Measurements from ENCODE around the gene TPI1.
"Not testable (repeated sequence)": the region's sequence is repeated elsewhere in the genome, so short reads cannot be mapped to it uniquely, and the experiment has no call there.

TPI1 gene

GRCh38 chr12:6869049-6870021 lies 2.0 kb downstream of the TPI1 start:
- DNase-seq: peak; percentile 29 to 95

GRCh38 chr12:6870304-6870703 lies 3.0 kb downstream of the TPI1 start:
- not testable (repeated sequence) for DNase-seq

GRCh38 chr12:6871052-6871957 lies 4.0 kb downstream of the TPI1 start:
- DNase-seq: no peak

- DNase-seq: peak; percentile 55 to 84
Observed at GRCh38 chr12:6872073-6873048, 5.0 kb downstream of the TPI1 start.

GRCh38 chr12:6873094-6874014 lies 6.0 kb downstream of the TPI1 start, which contains the start of gene SPSB2:
Gene SPSB2 (minus strand): TSS chr12:6873303. CDS start chr12:6872901, 402 bp downstream.
- DNase-seq: peak; percentile 95 to 99

- not testable (repeated sequence) for DNase-seq
Observed at GRCh38 chr12:6874015-6874368, 6.7 kb downstream of the TPI1 start.

GRCh38 chr12:6879824-6880223 lies 12.5 kb downstream of the TPI1 start:
- DNase-seq: not testable (repeated sequence)

GRCh38 chr12:6883252-6883651 lies 15.9 kb downstream of the TPI1 start:
- no peak for DNase-seq

- no peak for DNase-seq
Observed at GRCh38 chr12:6883683-6884082, 16.4 kb downstream of the TPI1 start.

GRCh38 chr12:6884539-6884938 lies 17.2 kb downstream of the TPI1 start:
- no peak for DNase-seq

GRCh38 chr12:6886206-6886999 lies 19.1 kb downstream of the TPI1 start:
- not testable (repeated sequence) for DNase-seq

- peak; percentile 56 to 64 for DNase-seq
Observed at GRCh38 chr12:6887460-6887859, 20.1 kb downstream of the TPI1 start.

- DNase-seq: no peak
Observed at GRCh38 chr12:6888360-6888759, 21.0 kb downstream of the TPI1 start.

- not testable (repeated sequence) for DNase-seq
Observed at GRCh38 chr12:6888794-6889193, 21.5 kb downstream of the TPI1 start.

- not testable (repeated sequence) for DNase-seq
Observed at GRCh38 chr12:6889775-6890573, 22.6 kb downstream of the TPI1 start.

- peak; percentile 95 to 99 for DNase-seq
Observed at GRCh38 chr12:6890789-6891645, 23.7 kb downstream of the TPI1 start.

GRCh38 chr12:6891646-6892001 lies 24.3 kb downstream of the TPI1 start:
- DNase-seq: no peak

- DNase-seq: not testable (repeated sequence)
Observed at GRCh38 chr12:6892683-6893082, 25.4 kb downstream of the TPI1 start.

Data from inflammatory macrophage treated with lipopolysaccharide for 1 hour (primary cell).